Measurements from ENCODE around the gene SRSF11. TPM values are rescaled to one million over a fixed set of nuclear protein-coding genes. Genes with fewer than 3 reads are reported as not detected.

The SRSF11 gene
- total RNA-seq, 1 donor from 2014 or later, result 231 TPM

- TF ChIP-seq CTCF (IDR thresholded peaks at IDR 0.05), result no peak
- peaks cover 70% of the 10 kb centered on the region for H3K4me1 Mint-ChIP-seq
- H3K27ac Mint-ChIP-seq, result no peak overlapping the region
- no peaks in the 10 kb centered on the region for H3K27me3 Mint-ChIP-seq
- H3K4me3 Mint-ChIP-seq, result peak overlapping the region; percentile 48
- no peak for DNase-seq
- intact Hi-C loops (cut with micrococcal nuclease), result no loop called here
- ATAC-seq (ENCODE audit: low read depth), result no peak
- POLR2A ChIA-PET, result interaction anchor here (0.6 to 4.1 kb wide), 2 partner anchors 14 to 68 kb away, joined by 7 to 53 read pairs; partner anchors contain the start of gene SRSF11
- H3K9me3 Mint-ChIP-seq, result no peaks in the 10 kb centered on the region
- CTCF ChIA-PET, result no interaction called here
- peaks cover 28% of the 10 kb centered on the region for H3K36me3 Mint-ChIP-seq (ENCODE audit: low read depth)
Observed at GRCh38 chr1:70207492-70207891, 13.7 kb upstream of the SRSF11 start.

GRCh38 chr1:70208292-70208691 is 12.9 kb upstream of the SRSF11 start:
- Mint-ChIP-seq H3K4me3 (no peak overlapping the region), H3K4me1 (peaks cover 62% of the 10 kb centered on the region), H3K27ac (no peak overlapping the region), H3K27me3 (no peaks in the 10 kb centered on the region), H3K36me3 (ENCODE audit: low read depth) (peaks cover 30% of the 10 kb centered on the region), H3K9me3 (no peaks in the 10 kb centered on the region)
- ChIA-PET CTCF (interaction anchor here (0.9 kb wide), 1 partner anchor 873 kb away, joined by 4 read pairs; no protein-coding TSS in a partner anchor), POLR2A (interaction anchor here (0.6 to 1.7 kb wide), 3 partner anchors 13 to 82 kb away, joined by 3 to 7 read pairs (median 5); partner anchors contain the start of gene SRSF11)
- TF ChIP-seq CTCF (IDR thresholded peaks at IDR 0.05), result no peak
- intact Hi-C loops (cut with micrococcal nuclease), result no loop called here
- no peak for DNase-seq
- no peak for ATAC-seq (ENCODE audit: low read depth)

- DNase-seq (no peak), ATAC-seq (ENCODE audit: low read depth) (no peak)
- no peaks in the 10 kb centered on the region for H3K27me3 Mint-ChIP-seq
- H3K4me1 Mint-ChIP-seq, result peaks cover 38% of the 10 kb centered on the region
- no peaks in the 10 kb centered on the region for H3K9me3 Mint-ChIP-seq
- peaks cover 31% of the 10 kb centered on the region for H3K36me3 Mint-ChIP-seq (ENCODE audit: low read depth)
- H3K4me3 Mint-ChIP-seq, result no peak overlapping the region
- ChIA-PET CTCF (no interaction called here), POLR2A (interaction anchor here (0.8 kb wide), 1 partner anchor 11 kb away, joined by 3 read pairs; the partner anchor contains the start of gene SRSF11)
- intact Hi-C loops (cut with micrococcal nuclease), result no loop called here
- no peak for TF ChIP-seq CTCF (IDR thresholded peaks at IDR 0.05)
- H3K27ac Mint-ChIP-seq, result no peak overlapping the region
Observed at GRCh38 chr1:70210820-70211219, 10.4 kb upstream of the SRSF11 start.

GRCh38 chr1:70211541-70211940 is 9.6 kb upstream of the SRSF11 start:
- CTCF ChIA-PET, result no interaction called here
- H3K4me1 Mint-ChIP-seq, result peaks cover 31% of the 10 kb centered on the region
- DNase-seq, result no peak
- H3K27ac Mint-ChIP-seq, result no peak overlapping the region
- no peaks in the 10 kb centered on the region for H3K9me3 Mint-ChIP-seq
- intact Hi-C loops (cut with micrococcal nuclease), result no loop called here
- H3K4me3 Mint-ChIP-seq, result no peak overlapping the region
- ATAC-seq (ENCODE audit: low read depth), result no peak
- H3K36me3 Mint-ChIP-seq (ENCODE audit: low read depth), result peaks cover 32% of the 10 kb centered on the region
- H3K27me3 Mint-ChIP-seq, result no peaks in the 10 kb centered on the region
- POLR2A ChIA-PET, result no interaction called here
- TF ChIP-seq CTCF (IDR thresholded peaks at IDR 0.05), result no peak

DNA sequence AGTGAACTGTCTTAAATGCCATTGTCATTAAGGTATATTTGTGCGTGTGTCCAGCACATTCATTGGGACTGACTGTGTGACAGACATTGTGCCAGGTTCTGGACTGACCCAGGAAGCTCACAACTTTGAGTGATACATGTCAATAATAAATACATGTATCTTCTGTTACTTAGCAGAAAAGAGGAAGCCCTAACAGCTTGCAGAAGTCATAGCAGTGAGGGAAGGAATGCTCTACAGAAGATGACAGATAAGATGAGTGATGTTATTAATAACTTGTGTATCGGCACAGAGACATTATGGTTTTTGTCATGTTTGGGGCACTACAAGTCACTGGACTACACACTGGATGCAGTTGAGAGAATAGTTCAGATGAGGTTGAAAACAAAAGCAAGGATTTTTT is 1.2 kb upstream of the SRSF11 start:
- ChIA-PET POLR2A (interaction anchor here (2.0 to 3.5 kb wide), 2 partner anchors 14 to 861 kb away, joined by 16 to 53 read pairs; partner anchors contain the start of genes LRRC40 and ZRANB2), CTCF (no interaction called here)
- Mint-ChIP-seq H3K27ac (peak overlapping the region; percentile 50), H3K27me3 (no peaks in the 10 kb centered on the region), H3K4me1 (peaks cover 44% of the 10 kb centered on the region), H3K9me3 (no peaks in the 10 kb centered on the region), H3K4me3 (peak overlapping the region; percentile 24), H3K36me3 (ENCODE audit: low read depth) (peaks cover 44% of the 10 kb centered on the region)
- ATAC-seq (ENCODE audit: low read depth) (no peak), DNase-seq (no peak)
- intact Hi-C loops (cut with micrococcal nuclease), result no loop called here
- TF ChIP-seq CTCF (IDR thresholded peaks at IDR 0.05), result no peak

Measured in activated B cell treated with CpG ODN at 0.5 μM for 24 hours (primary cell).